HG03025 (cell line): Measurements from ENCODE around the gene CHN2.

Experiments used
- ATAC-seq: cut with Tn5 transposase; IDR thresholded peaks from one replicate; pipeline ENCODE4 v1.9.1; 2021; ENCODE audit warnings: mild to moderate bottlenecking, moderate library complexity; ENCODE audit not compliant: unreplicated experiment, low FRiP score

CHN2 gene

GRCh38 chr7:29381206-29382094 is 186.9 kb downstream of the CHN2 start:
- no peak for ATAC-seq

- ATAC-seq = no peak
These were observed 189.7 kb downstream of the CHN2 start for GRCh38 chr7:29384277-29384676.

GRCh38 chr7:29385214-29385814 is 190.7 kb downstream of the CHN2 start:
- no peak for ATAC-seq

- no peak for ATAC-seq
These were observed 191.7 kb downstream of the CHN2 start for GRCh38 chr7:29386196-29386765.

GRCh38 chr7:29391262-29391661 is 196.7 kb downstream of the CHN2 start:
- no peak for ATAC-seq

- no peak for ATAC-seq
These were observed 199.7 kb downstream of the CHN2 start for GRCh38 chr7:29394321-29394720.

GRCh38 chr7:29396563-29396962 is 202.0 kb downstream of the CHN2 start:
- ATAC-seq = no peak

- no peak for ATAC-seq
These were observed 202.8 kb downstream of the CHN2 start for GRCh38 chr7:29397398-29397797.

GRCh38 chr7:29398011-29398410 is 203.4 kb downstream of the CHN2 start:
- ATAC-seq = no peak

GRCh38 chr7:29400437-29400836 is 205.9 kb downstream of the CHN2 start:
- ATAC-seq = no peak

- ATAC-seq = no peak
These were observed 207.2 kb downstream of the CHN2 start for GRCh38 chr7:29401769-29402168.

GRCh38 chr7:29405891-29406290 is 211.3 kb downstream of the CHN2 start:
- ATAC-seq = no peak

GRCh38 chr7:29406366-29406765 is 211.8 kb downstream of the CHN2 start:
- no peak for ATAC-seq

GRCh38 chr7:29408841-29409243 is 214.3 kb downstream of the CHN2 start:
- no peak for ATAC-seq

- ATAC-seq = no peak
These were observed 216.4 kb downstream of the CHN2 start for GRCh38 chr7:29410996-29411395.

- ATAC-seq = no peak
These were observed 218.3 kb downstream of the CHN2 start for GRCh38 chr7:29412912-29413311.

- no peak for ATAC-seq
These were observed 219.1 kb downstream of the CHN2 start for GRCh38 chr7:29413626-29414136.

- ATAC-seq = no peak
These were observed 219.6 kb downstream of the CHN2 start for GRCh38 chr7:29414216-29414615.

GRCh38 chr7:29415215-29415614 is 220.6 kb downstream of the CHN2 start:
- ATAC-seq = no peak

GRCh38 chr7:29416276-29416937 is 221.8 kb downstream of the CHN2 start:
- ATAC-seq = no peak

GRCh38 chr7:29416938-29417305 is 222.3 kb downstream of the CHN2 start:
- ATAC-seq = no peak
